Lower lobe of right lung (tissue), 2 donors: ENCODE measurements around the gene OR2V1. TPM values are rescaled to one million over a fixed set of nuclear protein-coding genes. Genes with fewer than 3 reads are reported as not detected.
"Not testable (repeated sequence)": the region's sequence is repeated elsewhere in the genome, so short reads cannot be mapped to it uniquely, and the experiment has no call there.

Experiments
- ATAC-seq, 2 donors: fragments of 200-7000 bp; cut with Tn5 transposase; one replicate each; pipeline ENCODE4 v1.9.1; 2020 to 2022; ENCODE audit warnings: mild to moderate bottlenecking in 2 of 2, moderate library complexity in 2 of 2
- DNase-seq: peaks from one replicate; pipeline ENCODE4 v3.0.0-alpha.2; 2020
- H3K27ac ChIP-seq: fragments of 200-600 bp; one replicate; pipeline ENCODE4 v1.8.0; 2022
- H3K27me3 ChIP-seq: fragments of 200-600 bp; one replicate; pipeline ENCODE4 v1.8.0; 2022; ENCODE audit warnings: low read depth
- H3K36me3 ChIP-seq: fragments of 200-600 bp; one replicate; pipeline ENCODE4 v1.8.0; 2022; ENCODE audit warnings: mild to moderate bottlenecking
- H3K4me1 ChIP-seq: fragments of 200-600 bp; one replicate; pipeline ENCODE4 v1.8.0; 2022
- H3K4me3 ChIP-seq: fragments of 200-600 bp; one replicate; pipeline ENCODE4 v1.8.0; 2022; ENCODE audit warnings: mild to moderate bottlenecking
- H3K9me3 ChIP-seq: fragments of 200-600 bp; one replicate; pipeline ENCODE4 v1.8.0; 2022
- intact Hi-C: fragments of 100-400 bp; cut with DNase I; formaldehyde crosslinking; loops from one replicate; pipeline ENCODE4 v1.11.0; 2022
- total RNA-seq: library from RNA; stranded (reverse); fragmentation: NEBNext Ultra II Directional; extraction: Animal tissue kit (Norgen Biotek cat#: 25700); gene quantifications from one replicate; pipeline ENCODE4 v1.2.1, GENCODE V29; 2021
- TF ChIP-seq, protein P1 (sequence below): fragments of 200-600 bp; IDR thresholded peaks from one replicate; pipeline ENCODE4 v1.8.0; 2022; ENCODE audit warnings: antibody characterized with exemption, mild to moderate bottlenecking
- donor health status: DM: no; HTN: yes; CAD: no; lungs with severe emphysema.

The OR2V1 gene
- total RNA-seq, 1 donor from 2014 or later: not detected

DNA sequence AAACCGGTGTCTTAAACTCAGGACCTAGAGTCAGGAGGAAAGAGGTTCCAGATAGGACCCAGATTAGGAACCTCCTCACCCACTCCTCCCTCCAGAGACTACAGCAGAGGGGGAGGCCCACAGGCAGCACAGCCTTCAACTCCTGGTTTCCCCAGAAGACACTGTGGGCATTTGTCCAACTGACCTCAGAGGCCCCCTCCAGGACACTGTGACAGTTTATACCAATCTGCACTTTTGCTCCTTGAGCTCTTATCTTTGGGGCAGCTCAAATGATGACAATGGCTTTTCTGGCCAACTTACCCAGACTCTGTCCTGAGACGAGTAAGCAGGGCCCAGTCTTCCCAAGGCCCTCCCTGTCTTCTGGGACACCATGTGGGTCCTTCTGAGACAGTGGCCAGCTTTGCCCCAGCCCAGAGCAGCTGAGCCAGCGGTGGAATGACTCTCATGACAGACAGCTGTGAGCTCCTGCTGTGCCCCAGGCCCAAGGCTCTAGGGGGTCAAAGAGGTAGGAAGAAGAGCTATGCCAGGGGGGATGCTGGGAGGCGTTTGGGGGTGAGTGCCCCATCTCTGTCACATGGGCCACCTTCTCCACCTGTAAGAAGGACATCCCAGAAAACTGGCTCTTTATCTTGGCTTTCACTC, 30.7 kb upstream of the OR2V1 start:
- Histone ChIP-seq H3K4me1 (peaks cover 6% of the 10 kb centered on the region), H3K36me3 (no peaks in the 10 kb centered on the region), H3K4me3 (no peak overlapping the region), H3K27me3 (peaks cover 21% of the 10 kb centered on the region), H3K27ac (peak overlapping the region; percentile 56), H3K9me3 (no peaks in the 10 kb centered on the region)
- no peak for ATAC-seq
- DNase-seq: no peak
- TF ChIP-seq, protein P1, sequence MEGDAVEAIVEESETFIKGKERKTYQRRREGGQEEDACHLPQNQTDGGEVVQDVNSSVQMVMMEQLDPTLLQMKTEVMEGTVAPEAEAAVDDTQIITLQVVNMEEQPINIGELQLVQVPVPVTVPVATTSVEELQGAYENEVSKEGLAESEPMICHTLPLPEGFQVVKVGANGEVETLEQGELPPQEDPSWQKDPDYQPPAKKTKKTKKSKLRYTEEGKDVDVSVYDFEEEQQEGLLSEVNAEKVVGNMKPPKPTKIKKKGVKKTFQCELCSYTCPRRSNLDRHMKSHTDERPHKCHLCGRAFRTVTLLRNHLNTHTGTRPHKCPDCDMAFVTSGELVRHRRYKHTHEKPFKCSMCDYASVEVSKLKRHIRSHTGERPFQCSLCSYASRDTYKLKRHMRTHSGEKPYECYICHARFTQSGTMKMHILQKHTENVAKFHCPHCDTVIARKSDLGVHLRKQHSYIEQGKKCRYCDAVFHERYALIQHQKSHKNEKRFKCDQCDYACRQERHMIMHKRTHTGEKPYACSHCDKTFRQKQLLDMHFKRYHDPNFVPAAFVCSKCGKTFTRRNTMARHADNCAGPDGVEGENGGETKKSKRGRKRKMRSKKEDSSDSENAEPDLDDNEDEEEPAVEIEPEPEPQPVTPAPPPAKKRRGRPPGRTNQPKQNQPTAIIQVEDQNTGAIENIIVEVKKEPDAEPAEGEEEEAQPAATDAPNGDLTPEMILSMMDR: no peak
- intact Hi-C loops: no loop called here

DNA sequence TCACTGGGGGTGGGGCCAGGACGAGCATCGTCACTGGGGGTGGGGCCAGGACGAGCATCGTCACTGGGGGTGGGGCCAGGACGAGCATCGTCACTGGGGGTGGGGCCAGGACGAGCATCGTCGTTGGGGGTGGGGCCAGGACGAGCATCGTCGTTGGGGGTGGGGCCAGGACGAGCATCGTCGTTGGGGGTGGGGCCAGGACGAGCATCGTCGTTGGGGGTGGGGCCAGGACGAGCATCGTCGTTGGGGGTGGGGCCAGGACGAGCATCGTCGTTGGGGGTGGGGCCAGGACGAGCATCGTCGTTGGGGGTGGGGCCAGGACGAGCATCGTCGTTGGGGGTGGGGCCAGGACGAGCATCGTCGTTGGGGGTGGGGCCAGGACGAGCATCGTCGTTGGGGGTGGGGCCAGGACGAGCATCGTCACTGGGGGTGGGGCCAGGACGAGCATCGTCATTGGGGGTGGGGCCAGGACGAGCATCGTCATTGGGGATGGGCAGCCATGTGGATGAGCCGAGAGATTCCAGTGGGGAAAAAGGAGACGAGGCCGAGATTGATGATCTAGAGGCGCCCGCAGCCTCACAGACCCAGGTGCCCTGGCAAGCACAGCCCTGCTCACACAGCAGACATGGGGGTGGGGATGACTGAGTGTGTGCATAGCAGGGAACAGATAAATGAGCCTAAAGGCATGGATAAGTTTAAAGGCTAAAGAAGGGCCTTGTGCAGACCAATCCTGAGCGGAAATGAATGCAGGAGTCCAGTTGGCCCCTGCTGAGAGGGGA, 30.0 kb upstream of the OR2V1 start:
- H3K27ac ChIP-seq: peak overlapping the region; percentile 56
- H3K4me1 ChIP-seq, intact Hi-C loops, ATAC-seq, H3K36me3 ChIP-seq, DNase-seq, H3K4me3 ChIP-seq, H3K9me3 ChIP-seq: not testable (repeated sequence)
- H3K27me3 ChIP-seq: peaks cover 14% of the 10 kb centered on the region

DNA sequence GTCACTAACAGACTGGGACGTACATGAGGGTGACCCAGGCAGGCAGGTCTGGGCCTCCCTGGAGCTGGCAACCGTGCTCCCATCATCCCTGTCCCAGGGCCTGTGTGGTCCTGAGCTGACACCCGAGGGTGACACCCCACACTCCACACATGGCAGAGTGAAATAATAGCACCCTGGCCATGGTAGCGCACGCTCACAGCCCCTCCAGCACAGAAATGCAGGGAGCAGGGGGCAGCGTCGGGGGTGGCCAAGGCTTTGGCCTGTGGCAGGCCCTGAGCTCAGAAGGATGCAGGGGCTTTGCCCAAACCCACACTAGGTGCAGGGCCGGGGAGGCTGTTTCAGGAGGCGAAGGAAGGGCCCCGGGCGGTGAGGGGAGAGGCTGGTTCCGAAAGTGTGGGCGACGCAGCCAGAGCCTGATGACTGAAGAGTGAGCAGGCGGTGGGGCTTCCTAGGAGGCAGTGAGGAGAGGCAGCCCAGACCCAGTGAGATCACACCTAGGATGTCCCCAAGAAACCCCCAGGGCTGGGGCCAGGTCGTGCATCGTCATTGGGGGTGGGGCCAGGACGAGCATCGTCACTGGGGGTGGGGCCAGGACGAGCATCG, 29.3 kb upstream of the OR2V1 start:
- intact Hi-C loops: no loop called here
- Histone ChIP-seq H3K36me3 (no peaks in the 10 kb centered on the region), H3K27ac (peak overlapping the region; percentile 68), H3K4me3 (peak overlapping the region; percentile 30), H3K9me3 (no peaks in the 10 kb centered on the region), H3K4me1 (peaks cover 6% of the 10 kb centered on the region), H3K27me3 (peaks cover 7% of the 10 kb centered on the region)
- DNase-seq (no peak), ATAC-seq (peak; percentile 41 to 55)
- TF ChIP-seq, protein P1: no peak

DNA sequence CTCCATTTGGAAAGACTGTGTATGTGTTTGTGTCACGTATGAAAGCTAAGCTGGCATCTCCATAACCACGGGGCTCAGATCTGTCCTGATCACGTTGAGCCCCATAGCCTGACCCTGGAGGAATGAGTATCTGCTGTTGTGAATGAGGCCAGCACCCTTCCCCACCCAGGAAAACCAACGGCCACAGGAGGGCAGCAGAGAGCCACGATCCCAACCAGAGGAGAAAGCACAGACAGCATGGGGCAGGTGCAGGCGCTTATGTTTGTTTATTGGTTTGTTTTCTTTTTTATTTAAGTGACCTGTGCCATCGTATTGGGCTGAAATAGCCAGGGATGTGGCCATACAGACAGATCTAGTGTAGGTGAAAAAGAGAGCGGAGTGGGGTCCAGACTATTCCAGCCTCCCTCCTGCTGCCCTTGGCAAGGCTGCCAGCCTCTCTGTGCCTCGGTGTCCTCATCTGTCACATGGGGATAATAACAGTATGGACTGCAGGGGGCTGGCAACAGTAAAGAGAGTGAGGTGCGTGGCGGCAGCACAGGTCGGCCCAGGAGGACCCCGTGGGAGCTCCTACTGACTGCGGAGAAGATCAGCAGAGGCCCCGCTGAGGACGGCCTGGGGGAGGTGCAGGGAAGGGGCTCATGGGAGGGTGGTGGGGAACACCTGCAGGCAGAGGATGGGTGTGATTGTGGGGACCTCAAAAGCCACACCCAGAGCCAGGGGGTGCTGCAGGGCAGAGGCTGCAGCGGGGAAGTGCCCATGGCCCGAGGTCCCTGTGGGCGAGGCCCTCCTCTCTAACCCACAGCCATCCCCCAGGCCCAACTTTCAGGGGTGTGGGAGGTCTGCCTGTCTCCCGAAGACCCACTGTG, 28.6 kb upstream of the OR2V1 start:
- TF ChIP-seq, protein P1: peak; percentile 88
- peaks cover 2% of the 10 kb centered on the region for H3K27me3 ChIP-seq
- peaks cover 6% of the 10 kb centered on the region for H3K4me1 ChIP-seq
- DNase-seq: peak; percentile 85
- no peak overlapping the region for H3K27ac ChIP-seq
- H3K4me3 ChIP-seq: no peak overlapping the region
- peak; percentile 92 to 94 for ATAC-seq
- no peaks in the 10 kb centered on the region for H3K36me3 ChIP-seq
- intact Hi-C loops: no loop called here
- no peaks in the 10 kb centered on the region for H3K9me3 ChIP-seq

DNA sequence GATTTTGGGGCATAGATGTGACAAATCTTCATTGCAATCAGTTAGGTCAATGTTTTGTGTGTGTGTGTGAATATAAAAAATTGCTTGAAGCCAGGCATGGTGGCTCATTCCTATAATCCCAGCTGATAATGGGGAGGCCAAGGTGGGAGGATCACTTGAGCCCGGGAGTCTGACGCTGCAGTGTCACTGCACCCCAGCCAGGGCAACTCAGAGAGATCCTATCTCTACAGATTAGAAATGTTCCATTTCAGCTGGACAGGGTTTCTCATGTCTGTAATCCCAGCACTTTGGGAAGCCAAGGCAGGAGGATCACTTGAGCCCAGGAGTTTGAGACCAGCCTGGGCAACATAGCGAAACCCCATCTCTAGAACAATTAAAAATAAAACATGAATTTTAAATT, 27.9 kb upstream of the OR2V1 start:
- Histone ChIP-seq H3K4me3 (no peak overlapping the region), H3K4me1 (peaks cover 6% of the 10 kb centered on the region), H3K27ac (no peak overlapping the region), H3K9me3 (no peaks in the 10 kb centered on the region), H3K36me3 (no peaks in the 10 kb centered on the region), H3K27me3 (no peaks in the 10 kb centered on the region)
- TF ChIP-seq, protein P1: no peak
- DNase-seq: no peak
- intact Hi-C loops: no loop called here
- no peak for ATAC-seq
